GM12878 (cell line): Measurements from ENCODE around the gene SCAMP1. TPM values are rescaled to one million over a fixed set of nuclear protein-coding genes. Genes with fewer than 3 reads are reported as not detected.

Experiments used
- ATAC-seq: fragments of 200-7000 bp; cut with Tn5 transposase; 3 replicates; pipeline ENCODE4 v1.9.1; 2020; ENCODE audit warnings: mild to moderate bottlenecking, moderate library complexity
- BruUV-seq: library from RNA; stranded (reverse); fragments of 400-500 nt; replicated peaks from 2 replicates; lab custom pipeline; 2021; lab: Mats Ljungman, UMichigan
- CTCF ChIA-PET: fragments of 300-600 bp; sonication (Branson Sonifier 250); formaldehyde crosslinking; extraction: SDS; loops from one replicate; lab custom pipeline; 2021; ENCODE audit warnings: inconsistent platforms; lab: Yijun Ruan, JAX
- POLR2A ChIA-PET: fragments of 350-600 bp; formaldehyde crosslinking; extraction: SDS; loops from one replicate; lab custom pipeline; 2021; ENCODE audit warnings: inconsistent platforms; lab: Charles Lee
- RAD21 ChIA-PET: fragments of 300-600 bp; sonication (Branson Sonifier 250); formaldehyde crosslinking; loops from one replicate; lab custom pipeline; 2023; ENCODE audit warnings: antibody characterized with exemption; ENCODE audit not compliant: unreplicated experiment; lab: Charles Lee
- SMC1A ChIA-PET: fragments of 300-600 bp; sonication (Branson Sonifier 250); formaldehyde crosslinking; loops from one replicate; lab custom pipeline; 2023; ENCODE audit not compliant: unreplicated experiment, uncharacterized antibody; lab: Charles Lee
- DNase-seq: peaks from one replicate; pipeline ENCODE4 v3.0.0-alpha.2; 2011; ENCODE audit warnings: low read depth, low spot score
- FAIRE-seq: peaks from 3 replicates; lab custom pipeline; 2011; peaks lifted over from hg19 to GRCh38; lab: Jason Lieb, UNC
- H2AFZ ChIP-seq: 2 replicates; pipeline ENCODE4 v1.6.0; 2011; ENCODE audit warnings: low read depth, low read length, control low read depth; ENCODE audit not compliant: control insufficient read depth
- H3K27ac ChIP-seq: 2 replicates; pipeline ENCODE4 v1.5.1; 2011; ENCODE audit warnings: control low read depth; ENCODE audit not compliant: control insufficient read depth, insufficient read depth
- H3K27me3 ChIP-seq, 2 experiments: replicated peaks in 1 of 2; 2 replicates each; pipeline versions ENCODE4 v1.6.0 to v1.6.1; 2011; ENCODE audit warnings: low read length in 1 of 2; ENCODE audit not compliant: control insufficient read depth in 2 of 2, insufficient read depth in 2 of 2
- H3K36me3 ChIP-seq, 2 experiments: 2 replicates each; pipeline ENCODE4 v1.5.1; 2011; ENCODE audit warnings: low read length in 1 of 2; ENCODE audit not compliant: control insufficient read depth in 2 of 2, insufficient read depth in 2 of 2
- H3K4me1 ChIP-seq: 2 replicates; pipeline ENCODE4 v1.6.1; 2011; ENCODE audit warnings: mild to moderate bottlenecking, low read length, moderate library complexity, mixed read lengths; ENCODE audit not compliant: control insufficient read depth, insufficient read depth
- H3K4me2 ChIP-seq: 2 replicates; pipeline ENCODE4 v1.6.0; 2011; ENCODE audit warnings: control low read depth; ENCODE audit not compliant: control insufficient read depth, insufficient read depth
- H3K4me3 ChIP-seq: fragments of 200-600 bp; sonication (generic); 2 replicates; pipeline ENCODE4 v1.5.1; 2016
- H3K79me2 ChIP-seq: 2 replicates; pipeline ENCODE4 v1.6.0; 2011; ENCODE audit warnings: low read length; ENCODE audit not compliant: control insufficient read depth, insufficient read depth
- H3K9ac ChIP-seq: 2 replicates; pipeline ENCODE4 v1.8.0; 2011; ENCODE audit warnings: low read length, control low read depth, mixed read lengths; ENCODE audit not compliant: control insufficient read depth, insufficient read depth
- H3K9me3 ChIP-seq: replicated peaks from 3 replicates; pipeline ENCODE4 v1.5.1; 2011; ENCODE audit warnings: mild to moderate bottlenecking, low read length; ENCODE audit not compliant: control insufficient read depth, insufficient read depth
- H4K20me1 ChIP-seq: 2 replicates; pipeline ENCODE4 v1.6.0; 2011; ENCODE audit not compliant: control insufficient read depth, insufficient read depth
- ASH2L ChIP-seq: fragments of 300-600, 200-600 bp; sonication (generic); IDR thresholded peaks from 2 replicates; pipeline ENCODE4 v1.6.1; 2017; ENCODE audit warnings: low read depth, mild to moderate bottlenecking, borderline replicate concordance
- BHLHE40 ChIP-seq, 2 experiments: fragments of 450-650 bp in 1 of 2; IDR thresholded peaks; 2 replicates each; pipeline ENCODE4 v1.6.1; 2011 to 2017; ENCODE audit warnings: low read depth in 2 of 2, borderline replicate concordance in 1 of 2, improper control_type of control experiment in 1 of 2, low read length in 1 of 2, mild to moderate bottlenecking in 1 of 2
- BMI1 ChIP-seq: fragments of 450-650 bp; IDR thresholded peaks from 2 replicates; pipeline ENCODE4 v1.6.1; 2016; ENCODE audit warnings: mild to moderate bottlenecking, moderate library complexity, borderline replicate concordance
- CHD1 ChIP-seq: IDR thresholded peaks from 2 replicates; pipeline ENCODE4 v1.6.1; 2012; ENCODE audit warnings: low read depth, low read length, improper control_type of control experiment
- ETV6 ChIP-seq, 2 experiments: fragments of 450-650 bp in 1 of 2; IDR thresholded peaks in 1 of 2; conservative IDR thresholded peaks in 1 of 2; 2 replicates each; pipeline ENCODE4 v1.6.1; 2014; ENCODE audit warnings: antibody characterized with exemption in 1 of 2, borderline replicate concordance in 1 of 2, low read depth in 1 of 2, mild to moderate bottlenecking in 1 of 2, moderate library complexity in 1 of 2
- FOS ChIP-seq: IDR thresholded peaks from 3 replicates; pipeline ENCODE4 v1.6.1; 2011; ENCODE audit warnings: borderline replicate concordance; ENCODE audit not compliant: insufficient read length; ENCODE audit errors: extremely low read depth
- HSF1 ChIP-seq: fragments of 150-350 bp; IDR thresholded peaks from 2 replicates; pipeline ENCODE4 v1.6.1; 2014; ENCODE audit warnings: mild to moderate bottlenecking, low read depth, low read length
- IRF3 ChIP-seq: fragments of 450-650 bp; IDR thresholded peaks from 2 replicates; pipeline ENCODE4 v1.6.1; 2014; ENCODE audit warnings: mild to moderate bottlenecking
- JUNB ChIP-seq: IDR thresholded peaks from 2 replicates; pipeline ENCODE4 v1.6.1; 2016; ENCODE audit warnings: antibody characterized with exemption, mild to moderate bottlenecking
- MXI1 ChIP-seq: fragments of 150-350 bp; IDR thresholded peaks from 2 replicates; pipeline ENCODE4 v1.6.1; 2011; ENCODE audit warnings: low read depth, mild to moderate bottlenecking, inconsistent platforms, low read length, improper control_type of control experiment
- NR2C2 ChIP-seq: IDR thresholded peaks from 2 replicates; pipeline ENCODE4 v1.6.1; 2011; ENCODE audit warnings: borderline replicate concordance, low read depth; ENCODE audit not compliant: control insufficient read depth, insufficient read length
- TCF7 ChIP-seq: IDR thresholded peaks from 2 replicates; pipeline ENCODE4 v1.6.1; 2014; ENCODE audit warnings: antibody characterized with exemption, borderline replicate concordance
- WGBS: methylation state at CpG from one replicate; pipeline ENCODE4 v1.1.6; 2016; ENCODE audit warnings: low lambda C conversion rate; ENCODE audit not compliant: insufficient replicate concordance, insufficient coverage; ENCODE audit errors: missing lambda C conversion rate; 5-methylcytosine and 5-hydroxymethylcytosine counted together
- in situ Hi-C: fragments of 300-500 bp; cut with MboI; formaldehyde crosslinking; loops from 9 replicates; pipeline ENCODE4 v1.14.3; 2018; ENCODE audit warnings: mixed read lengths
- intact Hi-C: fragments of 100-400 bp; cut with micrococcal nuclease; formaldehyde crosslinking; loops from one replicate; pipeline ENCODE4 v1.14.2; 2022; ENCODE audit not compliant: unreplicated experiment
- polyA plus RNA-seq, 11 experiments: library from polyadenylated mRNA; depleted of rRNA in 4 of 11; unstranded in 6 of 11; stranded (reverse) in 5 of 11; fragments of >200 nt; fragmentation: Nextera tagmentation in 4 of 11; fragmentation: Illumina TruSeq in 1 of 11; extraction: Ambion mirVana in 4 of 11; extraction: Trizol in 1 of 11; gene quantifications; 1 replicate in 1 of 11; 2 replicates in 10 of 11; pipeline versions ENCODE4 v1.2.1 to v1.2.3, GENCODE V29; 2011 to 2016; ENCODE audit warnings: inconsistent platforms in 2 of 11, missing spikeins in 2 of 11, low read depth in 1 of 11
- total RNA-seq, 4 experiments: library from RNA; depleted of rRNA in 3 of 4; stranded (reverse); fragments of >200 nt in 3 of 4; fragmentation: Illumina TruSeq in 1 of 4; extraction: Trizol in 1 of 4; gene quantifications; 2 replicates each; pipeline versions ENCODE4 v1.2.1 to v1.2.3, GENCODE V29; 2013 to 2021
- TF ChIP-seq, protein P1 (sequence below): fragments of 450-650 bp; conservative IDR thresholded peaks from 2 replicates; pipeline ENCODE4 v1.6.1; 2017; ENCODE audit warnings: mild to moderate bottlenecking, moderate library complexity
- TF ChIP-seq, protein P2 (sequence below), 3 experiments: IDR thresholded peaks in 2 of 3; conservative IDR thresholded peaks in 1 of 3; 2 replicates each; pipeline ENCODE4 v1.5.1; 2011; ENCODE audit warnings: low read depth in 3 of 3, low read length in 3 of 3, mild to moderate bottlenecking in 3 of 3, control low read depth in 2 of 3, moderate library complexity in 2 of 3, inconsistent platforms in 1 of 3, mixed read lengths in 1 of 3; ENCODE audit not compliant: control insufficient read depth in 2 of 3, insufficient read depth in 1 of 3; ENCODE audit errors: extremely low read depth in 1 of 3

SCAMP1 gene
- total and polyA plus RNA-seq, 10 of the 15 experiments (the other 5 are each of a cell fraction or from before 2014, with no cell fraction given), result 6.4 to 27.9 (median 20.0) TPM

- CTCF ChIA-PET, result interaction anchor here (0.6 to 1.9 kb wide), 10 partner anchors 11 to 838 kb away, joined by 3 to 10 read pairs (median 4); partner anchors contain the start of gene AP3B1
- Histone ChIP-seq H3K9me3 (no peaks in the 10 kb centered on the region), H3K4me3 (peak overlapping the region; percentile 94), H2AFZ (peak overlapping the region; percentile 92), H3K9ac (peak overlapping the region; percentile 93), H3K4me2 (peak overlapping the region; percentile 70), H3K4me1 (peaks cover 5% of the 10 kb centered on the region), H3K27ac (peak overlapping the region; percentile 96), H3K27me3 (no peaks in the 10 kb centered on the region), H3K36me3 (peaks cover 0 to 9% of the 10 kb centered on the region in 2 experiments; a peak in 1 of 4 replicates), H4K20me1 (no peaks in the 10 kb centered on the region), H3K79me2 (peaks cover 59% of the 10 kb centered on the region)
- POLR2A ChIA-PET, result interaction anchor here (0.6 to 1.7 kb wide), 5 partner anchors 11 to 361 kb away, joined by 3 to 17 read pairs (median 5); partner anchors contain the start of gene AP3B1
- intact Hi-C loops, result loop anchor here (1.0 to 5.0 kb wide), 3 partner anchors 67 to 139 kb away; partner anchors contain the start of gene AP3B1
- FAIRE-seq (no peak), ATAC-seq (peak; percentile 64), DNase-seq (no peak)
- SMC1A ChIA-PET, result interaction anchor here (0.5 to 1.7 kb wide), 11 partner anchors 8 to 1805 kb away, joined by 3 to 12 read pairs (median 3); partner anchors contain the start of genes AP3B1 and ARSB
- in situ Hi-C loops, result no loop called here
- WGBS, result 2% methylated on average over 32 of the region's 36 CpGs
- RAD21 ChIA-PET, result interaction anchor here (0.6 to 2.1 kb wide), 11 partner anchors 45 to 730 kb away, joined by 3 to 7 read pairs (median 4); partner anchors contain the start of gene AP3B1
- TSS peak; percentile 71 for BruUV-seq
- TF ChIP-seq ETV6 (conservative IDR thresholded peaks at IDR 0.05 in 1 of 2, IDR thresholded peaks at IDR 0.05 in 1 of 2; ENCODE audit: borderline replicate concordance in 1 of 2, low read depth in 1 of 2), result no peak
- peak; percentile 73; the same call in 1 of the 2 replicates for TF ChIP-seq BMI1
- TF ChIP-seq BHLHE40 (IDR thresholded peaks at IDR 0.05; ENCODE audit: borderline replicate concordance in 1 of 2, low read depth in 2 of 2, low read length in 1 of 2), result 0 out of 4 replicates have a peak, but pooled peaks of 1 of the 2 experiments have one; percentile 4
- TF ChIP-seq, protein P1, sequence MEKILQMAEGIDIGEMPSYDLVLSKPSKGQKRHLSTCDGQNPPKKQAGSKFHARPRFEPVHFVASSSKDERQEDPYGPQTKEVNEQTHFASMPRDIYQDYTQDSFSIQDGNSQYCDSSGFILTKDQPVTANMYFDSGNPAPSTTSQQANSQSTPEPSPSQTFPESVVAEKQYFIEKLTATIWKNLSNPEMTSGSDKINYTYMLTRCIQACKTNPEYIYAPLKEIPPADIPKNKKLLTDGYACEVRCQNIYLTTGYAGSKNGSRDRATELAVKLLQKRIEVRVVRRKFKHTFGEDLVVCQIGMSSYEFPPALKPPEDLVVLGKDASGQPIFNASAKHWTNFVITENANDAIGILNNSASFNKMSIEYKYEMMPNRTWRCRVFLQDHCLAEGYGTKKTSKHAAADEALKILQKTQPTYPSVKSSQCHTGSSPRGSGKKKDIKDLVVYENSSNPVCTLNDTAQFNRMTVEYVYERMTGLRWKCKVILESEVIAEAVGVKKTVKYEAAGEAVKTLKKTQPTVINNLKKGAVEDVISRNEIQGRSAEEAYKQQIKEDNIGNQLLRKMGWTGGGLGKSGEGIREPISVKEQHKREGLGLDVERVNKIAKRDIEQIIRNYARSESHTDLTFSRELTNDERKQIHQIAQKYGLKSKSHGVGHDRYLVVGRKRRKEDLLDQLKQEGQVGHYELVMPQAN, result peak; percentile 64; the same call in 1 of the 2 replicates
- TF ChIP-seq IRF3, result no peak
- no peak for TF ChIP-seq HSF1
- TF ChIP-seq, protein P2, sequence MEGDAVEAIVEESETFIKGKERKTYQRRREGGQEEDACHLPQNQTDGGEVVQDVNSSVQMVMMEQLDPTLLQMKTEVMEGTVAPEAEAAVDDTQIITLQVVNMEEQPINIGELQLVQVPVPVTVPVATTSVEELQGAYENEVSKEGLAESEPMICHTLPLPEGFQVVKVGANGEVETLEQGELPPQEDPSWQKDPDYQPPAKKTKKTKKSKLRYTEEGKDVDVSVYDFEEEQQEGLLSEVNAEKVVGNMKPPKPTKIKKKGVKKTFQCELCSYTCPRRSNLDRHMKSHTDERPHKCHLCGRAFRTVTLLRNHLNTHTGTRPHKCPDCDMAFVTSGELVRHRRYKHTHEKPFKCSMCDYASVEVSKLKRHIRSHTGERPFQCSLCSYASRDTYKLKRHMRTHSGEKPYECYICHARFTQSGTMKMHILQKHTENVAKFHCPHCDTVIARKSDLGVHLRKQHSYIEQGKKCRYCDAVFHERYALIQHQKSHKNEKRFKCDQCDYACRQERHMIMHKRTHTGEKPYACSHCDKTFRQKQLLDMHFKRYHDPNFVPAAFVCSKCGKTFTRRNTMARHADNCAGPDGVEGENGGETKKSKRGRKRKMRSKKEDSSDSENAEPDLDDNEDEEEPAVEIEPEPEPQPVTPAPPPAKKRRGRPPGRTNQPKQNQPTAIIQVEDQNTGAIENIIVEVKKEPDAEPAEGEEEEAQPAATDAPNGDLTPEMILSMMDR (IDR thresholded peaks at IDR 0.05 in 2 of 3, conservative IDR thresholded peaks at IDR 0.05 in 1 of 3; ENCODE audit: control insufficient read depth in 2 of 3, extremely low read depth in 1 of 3, insufficient read depth in 1 of 3, low read depth in 3 of 3, low read length in 3 of 3), result peak; percentile 18 to 38 (median 24); a peak in 4 of 6 replicates
- TF ChIP-seq NR2C2, result no peak
- no peak for TF ChIP-seq TCF7
- peak; percentile 65 for TF ChIP-seq MXI1
- TF ChIP-seq JUNB, result no peak
- TF ChIP-seq FOS, result no peak
- TF ChIP-seq ASH2L, result peak; percentile 88; the same call in 1 of the 2 replicates
- TF ChIP-seq CHD1, result no peak
Measured at GRCh38 chr5:78360924-78361630, 660 bp downstream of the SCAMP1 start.
